ENCODE results near the gene ATP2B2.

DNA sequence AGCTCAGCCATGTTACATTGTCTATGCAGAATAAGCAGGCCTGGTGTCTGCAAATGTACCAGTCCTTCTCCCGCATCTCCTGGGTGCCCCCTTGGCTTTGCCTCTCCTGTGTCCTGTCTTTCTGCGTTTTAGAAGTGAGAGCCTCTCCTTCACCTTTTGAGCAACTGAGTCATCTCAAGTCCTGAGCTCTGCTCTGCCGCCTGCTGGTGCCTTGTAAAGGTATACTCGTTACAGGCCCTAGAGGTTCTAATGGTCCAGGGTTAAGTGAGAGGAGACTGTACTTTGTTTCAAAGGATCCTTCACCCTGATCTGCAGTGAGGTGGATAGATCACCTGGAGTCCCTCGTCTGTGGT is 225.2 kb downstream of the ATP2B2 start:
- TF ChIP-seq, protein P1, sequence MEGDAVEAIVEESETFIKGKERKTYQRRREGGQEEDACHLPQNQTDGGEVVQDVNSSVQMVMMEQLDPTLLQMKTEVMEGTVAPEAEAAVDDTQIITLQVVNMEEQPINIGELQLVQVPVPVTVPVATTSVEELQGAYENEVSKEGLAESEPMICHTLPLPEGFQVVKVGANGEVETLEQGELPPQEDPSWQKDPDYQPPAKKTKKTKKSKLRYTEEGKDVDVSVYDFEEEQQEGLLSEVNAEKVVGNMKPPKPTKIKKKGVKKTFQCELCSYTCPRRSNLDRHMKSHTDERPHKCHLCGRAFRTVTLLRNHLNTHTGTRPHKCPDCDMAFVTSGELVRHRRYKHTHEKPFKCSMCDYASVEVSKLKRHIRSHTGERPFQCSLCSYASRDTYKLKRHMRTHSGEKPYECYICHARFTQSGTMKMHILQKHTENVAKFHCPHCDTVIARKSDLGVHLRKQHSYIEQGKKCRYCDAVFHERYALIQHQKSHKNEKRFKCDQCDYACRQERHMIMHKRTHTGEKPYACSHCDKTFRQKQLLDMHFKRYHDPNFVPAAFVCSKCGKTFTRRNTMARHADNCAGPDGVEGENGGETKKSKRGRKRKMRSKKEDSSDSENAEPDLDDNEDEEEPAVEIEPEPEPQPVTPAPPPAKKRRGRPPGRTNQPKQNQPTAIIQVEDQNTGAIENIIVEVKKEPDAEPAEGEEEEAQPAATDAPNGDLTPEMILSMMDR (conservative IDR thresholded peaks at IDR 0.05; ENCODE audit: low read length): 0 out of 2 replicates have a peak, but pooled peaks have one; percentile 21
- TF ChIP-seq EZH2phosphoT487 (IDR thresholded peaks at IDR 0.05; ENCODE audit: borderline replicate concordance): no peak

All from Loucy (cell line).